ENCODE results near the gene KLK12. TPM values are rescaled to one million over a fixed set of nuclear protein-coding genes. Genes with fewer than 3 reads are reported as not detected.
"Not testable (repeated sequence)": the region's sequence is repeated elsewhere in the genome, so short reads cannot be mapped to it uniquely, and the experiment has no call there.

The KLK12 gene
- total RNA-seq, 1 donor: not detected

GRCh38 chr19:50994129-50994528, 40.7 kb downstream of the KLK12 start:
- TF ChIP-seq, protein P1, sequence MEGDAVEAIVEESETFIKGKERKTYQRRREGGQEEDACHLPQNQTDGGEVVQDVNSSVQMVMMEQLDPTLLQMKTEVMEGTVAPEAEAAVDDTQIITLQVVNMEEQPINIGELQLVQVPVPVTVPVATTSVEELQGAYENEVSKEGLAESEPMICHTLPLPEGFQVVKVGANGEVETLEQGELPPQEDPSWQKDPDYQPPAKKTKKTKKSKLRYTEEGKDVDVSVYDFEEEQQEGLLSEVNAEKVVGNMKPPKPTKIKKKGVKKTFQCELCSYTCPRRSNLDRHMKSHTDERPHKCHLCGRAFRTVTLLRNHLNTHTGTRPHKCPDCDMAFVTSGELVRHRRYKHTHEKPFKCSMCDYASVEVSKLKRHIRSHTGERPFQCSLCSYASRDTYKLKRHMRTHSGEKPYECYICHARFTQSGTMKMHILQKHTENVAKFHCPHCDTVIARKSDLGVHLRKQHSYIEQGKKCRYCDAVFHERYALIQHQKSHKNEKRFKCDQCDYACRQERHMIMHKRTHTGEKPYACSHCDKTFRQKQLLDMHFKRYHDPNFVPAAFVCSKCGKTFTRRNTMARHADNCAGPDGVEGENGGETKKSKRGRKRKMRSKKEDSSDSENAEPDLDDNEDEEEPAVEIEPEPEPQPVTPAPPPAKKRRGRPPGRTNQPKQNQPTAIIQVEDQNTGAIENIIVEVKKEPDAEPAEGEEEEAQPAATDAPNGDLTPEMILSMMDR (IDR thresholded peaks at IDR 0.05; ENCODE audit: extremely low read depth, low read depth, low read length): no peak
- H3K79me2 ChIP-seq (ENCODE audit: insufficient read depth, low read length): no peaks in the 10 kb centered on the region
- H3K9me3 ChIP-seq (ENCODE audit: low read depth, low read length): no peaks in the 10 kb centered on the region
- H3K36me3 ChIP-seq (ENCODE audit: insufficient read depth, low read length): no peaks in the 10 kb centered on the region
- H3K4me1 ChIP-seq (ENCODE audit: insufficient read depth, low read length): no peaks in the 10 kb centered on the region
- H4K20me1 ChIP-seq (ENCODE audit: insufficient read depth, low read length): no peaks in the 10 kb centered on the region
- H3K4me2 ChIP-seq (ENCODE audit: insufficient read depth, low read length): no peak overlapping the region
- no peak for DNase-seq (ENCODE audit: insufficient read length, low spot score, missing footprints)
- H2AFZ ChIP-seq (ENCODE audit: low read length): no peak overlapping the region
- no peaks in the 10 kb centered on the region for H3K27me3 ChIP-seq (ENCODE audit: insufficient read depth, low read length)
- H3K4me3 ChIP-seq (ENCODE audit: insufficient read depth, low read length): no peak overlapping the region
- no peak overlapping the region for H3K27ac ChIP-seq (ENCODE audit: low read depth, low read length)

DNA sequence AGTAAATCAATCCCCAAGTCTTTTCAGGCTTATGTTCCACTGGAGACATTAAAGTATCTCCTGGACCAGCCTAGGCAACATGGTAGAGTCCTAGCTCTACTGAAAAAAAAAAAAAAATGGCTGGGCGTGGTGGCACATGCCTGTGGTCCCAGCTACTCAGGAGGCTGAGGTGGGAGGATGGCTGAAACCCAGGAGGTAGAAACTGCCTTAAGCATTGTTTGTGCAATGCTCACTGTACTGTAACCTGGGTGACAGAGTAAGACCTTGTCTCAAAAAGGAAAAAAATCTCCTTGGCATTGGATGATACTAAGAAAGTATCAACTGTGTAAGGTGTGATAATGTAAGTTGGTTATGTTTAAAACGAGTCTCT, 42.2 kb downstream of the KLK12 start:
- Histone ChIP-seq H3K4me2 (ENCODE audit: insufficient read depth, low read length) (no peak overlapping the region), H2AFZ (ENCODE audit: low read length) (no peak overlapping the region), H3K27ac (ENCODE audit: low read depth, low read length) (no peak overlapping the region), H3K79me2 (ENCODE audit: insufficient read depth, low read length) (no peaks in the 10 kb centered on the region), H3K9me3 (ENCODE audit: low read depth, low read length) (no peaks in the 10 kb centered on the region), H3K4me3 (ENCODE audit: insufficient read depth, low read length) (no peak overlapping the region), H3K4me1 (ENCODE audit: insufficient read depth, low read length) (no peaks in the 10 kb centered on the region), H4K20me1 (ENCODE audit: insufficient read depth, low read length) (no peaks in the 10 kb centered on the region), H3K27me3 (ENCODE audit: insufficient read depth, low read length) (no peaks in the 10 kb centered on the region), H3K36me3 (ENCODE audit: insufficient read depth, low read length) (no peaks in the 10 kb centered on the region)
- DNase-seq (ENCODE audit: insufficient read length, low spot score, missing footprints): no peak
- TF ChIP-seq, protein P1 (IDR thresholded peaks at IDR 0.05; ENCODE audit: extremely low read depth, low read depth, low read length): no peak

GRCh38 chr19:50984416-50984815, 50.4 kb downstream of the KLK12 start:
- H3K36me3 ChIP-seq (ENCODE audit: insufficient read depth, low read length); H3K27me3 ChIP-seq (ENCODE audit: insufficient read depth, low read length); H4K20me1 ChIP-seq (ENCODE audit: insufficient read depth, low read length); H3K9me3 ChIP-seq (ENCODE audit: low read depth, low read length); H3K4me2 ChIP-seq (ENCODE audit: insufficient read depth, low read length); H3K79me2 ChIP-seq (ENCODE audit: insufficient read depth, low read length); H3K4me3 ChIP-seq (ENCODE audit: insufficient read depth, low read length); DNase-seq (ENCODE audit: insufficient read length, low spot score, missing footprints); H3K27ac ChIP-seq (ENCODE audit: low read depth, low read length); H2AFZ ChIP-seq (ENCODE audit: low read length); H3K4me1 ChIP-seq (ENCODE audit: insufficient read depth, low read length): not testable (repeated sequence)

GRCh38 chr19:50983625-50984292, 51.0 kb downstream of the KLK12 start, which contains the start of gene KLK7:
TSS of gene KLK7 (minus strand) at chr19:50983917. CDS start at chr19:50982399, 1,518 bp downstream.
- H3K4me2 ChIP-seq (ENCODE audit: insufficient read depth, low read length): no peak within 1 kb of the TSS
- no peak for DNase-seq (ENCODE audit: insufficient read length, low spot score, missing footprints)
- H3K4me3 ChIP-seq (ENCODE audit: insufficient read depth, low read length): no peak within 1 kb of the TSS
- H3K79me2 ChIP-seq (ENCODE audit: insufficient read depth, low read length): no peaks in the 10 kb centered on the region
- no peaks in the 10 kb centered on the region for H3K27me3 ChIP-seq (ENCODE audit: insufficient read depth, low read length)
- no peaks in the 10 kb centered on the region for H3K4me1 ChIP-seq (ENCODE audit: insufficient read depth, low read length)
- TF ChIP-seq, protein P1 (IDR thresholded peaks at IDR 0.05; ENCODE audit: extremely low read depth, low read depth, low read length): no peak
- H3K36me3 ChIP-seq (ENCODE audit: insufficient read depth, low read length): no peaks in the 10 kb centered on the region
- no peak within 1 kb of the TSS for H3K27ac ChIP-seq (ENCODE audit: low read depth, low read length)
- H2AFZ ChIP-seq (ENCODE audit: low read length): no peak within 1 kb of the TSS
- no peaks in the 10 kb centered on the region for H4K20me1 ChIP-seq (ENCODE audit: insufficient read depth, low read length)
- no peaks in the 10 kb centered on the region for H3K9me3 ChIP-seq (ENCODE audit: low read depth, low read length)

Measured in osteoblast (primary cell).